GM12801 (cell line): ENCODE data around the gene CLIP3.

ENCODE experiments used
- TF ChIP-seq, protein P1 (sequence below): IDR thresholded peaks from one replicate; pipeline ENCODE4 v1.5.1; 2011; ENCODE audit warnings: control low read depth; ENCODE audit not compliant: insufficient read length; ENCODE audit errors: extremely low read depth

CLIP3 gene

GRCh38 chr19:36067681-36068080 is 35.0 kb upstream of the CLIP3 start:
- TF ChIP-seq, protein P1, sequence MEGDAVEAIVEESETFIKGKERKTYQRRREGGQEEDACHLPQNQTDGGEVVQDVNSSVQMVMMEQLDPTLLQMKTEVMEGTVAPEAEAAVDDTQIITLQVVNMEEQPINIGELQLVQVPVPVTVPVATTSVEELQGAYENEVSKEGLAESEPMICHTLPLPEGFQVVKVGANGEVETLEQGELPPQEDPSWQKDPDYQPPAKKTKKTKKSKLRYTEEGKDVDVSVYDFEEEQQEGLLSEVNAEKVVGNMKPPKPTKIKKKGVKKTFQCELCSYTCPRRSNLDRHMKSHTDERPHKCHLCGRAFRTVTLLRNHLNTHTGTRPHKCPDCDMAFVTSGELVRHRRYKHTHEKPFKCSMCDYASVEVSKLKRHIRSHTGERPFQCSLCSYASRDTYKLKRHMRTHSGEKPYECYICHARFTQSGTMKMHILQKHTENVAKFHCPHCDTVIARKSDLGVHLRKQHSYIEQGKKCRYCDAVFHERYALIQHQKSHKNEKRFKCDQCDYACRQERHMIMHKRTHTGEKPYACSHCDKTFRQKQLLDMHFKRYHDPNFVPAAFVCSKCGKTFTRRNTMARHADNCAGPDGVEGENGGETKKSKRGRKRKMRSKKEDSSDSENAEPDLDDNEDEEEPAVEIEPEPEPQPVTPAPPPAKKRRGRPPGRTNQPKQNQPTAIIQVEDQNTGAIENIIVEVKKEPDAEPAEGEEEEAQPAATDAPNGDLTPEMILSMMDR: no peak

- TF ChIP-seq, protein P1: no peak
Observed at GRCh38 chr19:36064826-36065225, 32.2 kb upstream of the CLIP3 start.

- TF ChIP-seq, protein P1: no peak
Observed at GRCh38 chr19:36061367-36061766, 28.7 kb upstream of the CLIP3 start.

DNA sequence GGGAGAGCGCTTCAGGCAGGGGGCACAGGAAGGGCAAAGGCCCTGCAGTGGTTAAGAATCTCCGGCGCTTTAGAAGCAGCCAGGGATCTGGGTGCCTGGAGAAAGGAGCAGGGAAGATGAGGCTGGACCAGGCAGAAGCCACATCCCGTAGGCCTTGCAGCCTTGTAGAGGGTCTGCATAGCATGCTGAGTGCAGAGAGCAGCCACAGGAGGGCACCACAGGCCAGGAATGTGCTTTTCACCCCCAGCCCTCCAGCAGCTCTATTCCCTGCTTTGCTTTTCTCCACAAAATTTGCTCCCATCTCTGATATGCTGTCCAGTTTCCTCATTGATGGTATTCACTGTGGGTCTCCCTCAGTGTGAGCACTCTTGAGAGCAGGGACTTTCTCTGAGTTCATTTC is 27.8 kb upstream of the CLIP3 start:
- TF ChIP-seq, protein P1: no peak

- TF ChIP-seq, protein P1: no peak
Observed at GRCh38 chr19:36059180-36059910, 26.7 kb upstream of the CLIP3 start.

DNA sequence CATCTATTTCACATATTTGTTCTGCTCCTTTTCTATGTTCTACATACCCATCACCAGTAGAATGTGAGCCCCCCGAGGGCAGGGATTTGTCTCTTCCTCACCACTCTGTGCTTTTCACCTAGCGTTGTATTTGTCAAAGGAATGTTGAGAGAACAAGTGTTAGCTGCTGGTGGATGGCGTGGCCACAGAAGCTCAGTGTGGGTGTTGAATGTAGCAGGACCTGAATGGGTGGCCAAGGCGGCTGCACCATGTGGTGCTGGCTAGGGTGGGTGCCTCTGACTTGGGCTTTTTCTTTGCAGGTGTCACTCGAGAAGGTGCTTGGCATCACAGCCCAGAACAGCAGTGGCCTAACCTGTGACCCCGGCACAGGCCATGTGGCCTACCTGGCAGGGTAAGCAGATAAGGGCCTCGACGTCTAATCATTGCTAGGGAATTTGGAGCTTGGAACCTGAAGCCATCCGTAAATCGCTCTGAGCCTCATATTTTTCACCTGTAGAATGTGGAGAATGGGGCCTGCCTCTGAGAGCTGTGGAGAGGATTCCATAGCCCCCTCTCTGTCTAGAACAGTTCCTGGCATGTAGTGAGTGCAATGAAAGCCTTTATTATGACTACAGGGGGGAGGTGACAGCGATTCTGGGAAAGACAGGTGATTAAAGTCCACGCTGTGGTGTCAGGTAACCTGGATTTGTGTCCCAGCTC is 26.0 kb upstream of the CLIP3 start:
- TF ChIP-seq, protein P1: no peak

DNA sequence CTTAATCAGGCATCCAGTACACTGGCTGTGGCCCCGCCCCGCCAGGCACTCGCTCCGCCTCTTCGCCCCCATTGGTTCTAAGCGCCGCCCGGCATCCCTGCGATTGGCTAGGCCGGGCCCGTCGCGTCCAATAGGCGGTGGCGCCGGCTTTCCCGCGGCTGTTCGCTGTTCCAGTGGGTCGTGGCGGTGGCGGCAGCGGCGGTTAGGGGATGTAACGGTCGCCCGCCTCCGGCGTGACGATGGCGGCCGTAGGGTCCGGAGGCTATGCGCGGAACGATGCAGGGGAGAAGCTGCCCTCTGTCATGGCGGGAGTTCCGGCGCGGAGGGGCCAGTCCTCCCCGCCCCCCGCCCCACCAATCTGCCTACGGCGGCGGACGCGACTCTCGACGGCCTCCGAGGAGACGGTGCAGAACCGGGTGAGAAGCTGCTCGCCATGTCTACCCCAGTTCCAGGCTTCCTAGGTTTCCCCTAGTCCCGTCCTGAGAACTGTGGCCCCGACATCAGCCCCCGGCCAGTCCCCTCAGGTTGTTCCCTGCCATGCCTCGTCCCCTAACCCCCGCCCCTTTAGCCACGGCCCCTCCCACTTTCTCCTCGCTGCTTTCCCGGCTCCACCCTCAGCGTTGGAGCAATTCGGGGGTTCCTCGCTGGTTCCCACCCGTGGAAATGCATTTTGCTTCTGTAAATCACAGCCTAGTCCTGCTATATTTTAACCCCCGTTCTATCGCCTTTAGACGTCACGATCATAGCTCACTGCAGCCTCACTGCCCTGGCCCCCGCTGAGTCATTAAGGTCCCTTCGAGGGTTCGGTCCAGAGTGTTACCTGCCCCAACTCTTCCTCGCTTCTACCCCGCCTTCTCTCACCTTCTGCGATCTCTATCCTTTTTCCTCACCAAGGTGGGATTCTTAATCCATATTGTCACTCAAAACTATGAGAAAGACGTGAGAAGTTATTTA is 22.3 kb upstream of the CLIP3 start, which contains the start of gene WDR62:
TSS of gene WDR62 (plus strand) at position 165 of the 954 bp plus-strand sequence. CDS start at position 240, 75 bp downstream.
- TF ChIP-seq, protein P1: no peak
